ENCODE measurements around the gene ST8SIA4. TPM values are rescaled to one million over a fixed set of nuclear protein-coding genes. Genes with fewer than 3 reads are reported as not detected.

The ST8SIA4 gene
- polyA plus RNA-seq, 1 experiment: not detected

DNA sequence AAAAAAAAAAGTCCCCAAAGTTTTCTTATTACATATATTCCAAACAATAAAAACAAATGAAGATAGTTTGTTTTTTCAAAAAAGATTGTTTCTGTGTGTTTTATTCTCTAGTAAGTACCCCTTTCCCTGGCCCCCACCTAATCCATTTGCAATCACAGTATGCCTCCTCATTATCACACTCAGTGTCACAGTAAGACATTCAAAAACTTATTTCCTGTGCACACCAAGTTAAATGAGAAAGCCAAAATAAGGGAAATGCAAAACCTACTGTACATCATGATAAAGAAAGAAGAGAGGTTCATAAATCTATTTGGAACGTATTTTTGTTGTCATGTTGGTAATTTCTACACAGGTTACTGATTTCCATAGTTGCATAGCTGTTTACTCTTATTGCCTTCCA is 62.3 kb downstream of the ST8SIA4 start:
- ChIA-PET POLR2A (no interaction called here), CTCF (interaction anchor here (0.5 kb wide), 1 partner anchor 10 kb away, joined by 3 read pairs; no protein-coding TSS in a partner anchor)
- no peak overlapping the region for H3K4me3 ChIP-seq (ENCODE audit: low read depth, low read length)
- H3K27me3 ChIP-seq (ENCODE audit: control insufficient read depth, insufficient read depth, low read length): no peaks in the 10 kb centered on the region
- H3K36me3 ChIP-seq (ENCODE audit: control insufficient read depth, insufficient read depth, low read length): no peaks in the 10 kb centered on the region
- no peak for DNase-seq (ENCODE audit: low read depth)
- TF ChIP-seq CTCF (IDR thresholded peaks at IDR 0.05; ENCODE audit: insufficient read depth, low read depth, low read length): no peak

DNA sequence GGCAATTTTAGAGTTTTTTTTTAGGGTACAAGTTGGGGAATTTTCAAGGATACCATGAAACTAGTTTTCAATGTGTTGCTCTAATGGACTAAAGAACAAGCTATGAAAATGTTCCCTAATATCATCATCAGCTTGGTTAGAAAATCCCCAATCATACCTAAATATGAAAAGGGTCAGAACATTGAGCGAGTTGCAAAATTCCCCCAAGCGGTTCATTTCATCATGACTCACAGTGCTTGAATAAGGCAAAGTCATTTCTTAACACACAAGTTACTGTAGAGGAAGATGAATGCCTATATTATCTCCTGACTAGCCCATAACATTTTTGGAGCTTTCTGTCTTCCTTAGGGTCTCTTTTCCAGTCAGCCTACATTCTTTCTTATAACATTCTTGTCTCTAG is 62.7 kb downstream of the ST8SIA4 start:
- Histone ChIP-seq H3K27me3 (ENCODE audit: control insufficient read depth, insufficient read depth, low read length) (no peaks in the 10 kb centered on the region), H3K36me3 (ENCODE audit: control insufficient read depth, insufficient read depth, low read length) (no peaks in the 10 kb centered on the region), H3K4me3 (ENCODE audit: low read depth, low read length) (no peak overlapping the region)
- POLR2A ChIA-PET: no interaction called here
- CTCF ChIA-PET: interaction anchor here (0.5 kb wide), 1 partner anchor 10 kb away, joined by 3 read pairs; no protein-coding TSS in a partner anchor
- DNase-seq (ENCODE audit: low read depth): no peak
- no peak for TF ChIP-seq CTCF (IDR thresholded peaks at IDR 0.05; ENCODE audit: insufficient read depth, low read depth, low read length)

- Histone ChIP-seq H3K4me3 (ENCODE audit: low read depth, low read length) (no peak overlapping the region), H3K27me3 (ENCODE audit: control insufficient read depth, insufficient read depth, low read length) (no peaks in the 10 kb centered on the region), H3K36me3 (ENCODE audit: control insufficient read depth, insufficient read depth, low read length) (no peaks in the 10 kb centered on the region)
- CTCF ChIA-PET: interaction anchor here (0.6 kb wide), 1 partner anchor 544 kb away, joined by 3 read pairs; no protein-coding TSS in a partner anchor
- POLR2A ChIA-PET: no interaction called here
- no peak for DNase-seq (ENCODE audit: low read depth)
- TF ChIP-seq CTCF (IDR thresholded peaks at IDR 0.05; ENCODE audit: insufficient read depth, low read depth, low read length): no peak
Measured at GRCh38 chr5:100838048-100838473, 65.0 kb downstream of the ST8SIA4 start.

GRCh38 chr5:100834519-100834918 is 68.6 kb downstream of the ST8SIA4 start:
- Histone ChIP-seq H3K36me3 (ENCODE audit: control insufficient read depth, insufficient read depth, low read length) (no peaks in the 10 kb centered on the region), H3K4me3 (ENCODE audit: low read depth, low read length) (no peak overlapping the region), H3K27me3 (ENCODE audit: control insufficient read depth, insufficient read depth, low read length) (no peaks in the 10 kb centered on the region)
- TF ChIP-seq CTCF (IDR thresholded peaks at IDR 0.05; ENCODE audit: insufficient read depth, low read depth, low read length): no peak
- POLR2A ChIA-PET: no interaction called here
- CTCF ChIA-PET: no interaction called here
- DNase-seq (ENCODE audit: low read depth): no peak

GRCh38 chr5:100832252-100833230 is 70.5 kb downstream of the ST8SIA4 start:
- H3K36me3 ChIP-seq (ENCODE audit: control insufficient read depth, insufficient read depth, low read length): no peaks in the 10 kb centered on the region
- no peak for TF ChIP-seq CTCF (IDR thresholded peaks at IDR 0.05; ENCODE audit: insufficient read depth, low read depth, low read length)
- no peaks in the 10 kb centered on the region for H3K27me3 ChIP-seq (ENCODE audit: control insufficient read depth, insufficient read depth, low read length)
- DNase-seq (ENCODE audit: low read depth): no peak
- H3K4me3 ChIP-seq (ENCODE audit: low read depth, low read length): no peak overlapping the region
- ChIA-PET POLR2A (no interaction called here), CTCF (no interaction called here)

All from BJ (cell line).